GM21825 (cell line): ENCODE measurements around the gene UBE2O.
A peak's percentile ranks its signal among the peaks of the same experiment; 100 is the strongest.

Source experiments
- ATAC-seq: cut with Tn5 transposase; IDR thresholded peaks from one replicate; pipeline ENCODE4 v1.9.1; 2021; ENCODE audit warnings: mild to moderate bottlenecking, moderate library complexity; ENCODE audit not compliant: unreplicated experiment

The UBE2O gene

DNA sequence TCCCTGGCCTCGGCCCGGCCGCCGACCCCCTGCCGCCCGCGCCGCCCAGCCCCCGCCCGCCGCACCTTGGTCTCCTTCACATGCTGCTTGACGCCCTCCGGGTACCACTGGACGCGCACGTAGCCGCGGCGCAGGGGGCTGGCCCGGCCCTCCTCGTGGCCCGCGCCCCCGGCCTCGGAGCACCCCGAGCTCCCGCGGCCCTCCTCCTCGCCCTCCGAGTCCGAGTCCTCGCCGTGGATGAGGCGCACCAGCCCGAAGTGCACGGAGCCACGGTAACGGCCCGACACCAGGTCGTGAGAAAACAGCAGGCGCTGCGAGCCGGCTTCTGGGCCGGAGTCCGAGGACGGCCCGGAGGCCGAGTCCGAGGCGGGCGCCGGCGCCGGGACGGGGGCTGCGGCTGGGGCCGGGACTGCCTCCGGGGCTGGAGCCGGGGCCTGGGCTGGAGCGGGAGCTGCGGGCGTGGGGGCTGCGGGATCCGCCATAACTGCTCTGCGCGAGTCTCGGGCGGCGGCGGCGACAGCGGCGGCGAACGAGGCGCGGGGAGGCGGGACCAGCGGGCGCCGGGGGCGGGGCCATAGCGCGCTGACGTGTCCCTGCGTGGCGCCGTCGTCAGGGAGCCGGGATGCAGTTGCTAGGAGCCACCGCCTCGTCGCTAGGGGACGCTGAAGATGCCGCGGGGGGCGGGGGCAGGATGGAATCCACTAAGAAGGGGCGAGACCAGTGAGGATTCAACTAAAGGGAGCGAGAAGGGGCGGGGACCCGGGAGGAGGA lies at the start of gene UBE2O:
Gene UBE2O (minus strand): TSS at position 493 of the 771 bp plus-strand sequence. CDS start 11 bp downstream, at position 482.
- ATAC-seq, result peak; percentile 84

DNA sequence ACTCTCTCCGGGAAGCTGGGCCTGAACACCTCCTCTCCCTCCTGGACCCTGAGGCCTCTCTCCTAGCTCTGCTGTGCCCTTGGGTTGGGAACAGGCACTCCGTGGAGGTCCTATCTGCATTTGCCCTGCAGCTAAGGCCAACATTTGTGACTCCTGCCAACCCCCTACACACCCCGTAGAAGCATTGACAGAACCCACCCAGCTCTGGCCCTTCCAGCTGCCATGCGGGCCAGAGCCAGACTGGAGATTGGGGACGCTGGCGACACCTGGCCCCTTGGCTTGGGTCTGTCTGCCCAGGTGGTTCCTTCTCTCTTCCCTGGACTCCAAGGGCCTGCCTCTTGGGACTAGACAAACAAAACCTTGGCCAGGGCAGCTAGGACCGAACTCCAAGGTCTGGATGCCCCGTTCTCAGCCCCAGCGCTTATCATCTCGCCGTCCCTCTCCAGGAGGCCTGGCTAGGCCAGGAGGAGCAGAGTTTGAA lies 48.9 kb upstream of the UBE2O start:
- ATAC-seq, result no peak

DNA sequence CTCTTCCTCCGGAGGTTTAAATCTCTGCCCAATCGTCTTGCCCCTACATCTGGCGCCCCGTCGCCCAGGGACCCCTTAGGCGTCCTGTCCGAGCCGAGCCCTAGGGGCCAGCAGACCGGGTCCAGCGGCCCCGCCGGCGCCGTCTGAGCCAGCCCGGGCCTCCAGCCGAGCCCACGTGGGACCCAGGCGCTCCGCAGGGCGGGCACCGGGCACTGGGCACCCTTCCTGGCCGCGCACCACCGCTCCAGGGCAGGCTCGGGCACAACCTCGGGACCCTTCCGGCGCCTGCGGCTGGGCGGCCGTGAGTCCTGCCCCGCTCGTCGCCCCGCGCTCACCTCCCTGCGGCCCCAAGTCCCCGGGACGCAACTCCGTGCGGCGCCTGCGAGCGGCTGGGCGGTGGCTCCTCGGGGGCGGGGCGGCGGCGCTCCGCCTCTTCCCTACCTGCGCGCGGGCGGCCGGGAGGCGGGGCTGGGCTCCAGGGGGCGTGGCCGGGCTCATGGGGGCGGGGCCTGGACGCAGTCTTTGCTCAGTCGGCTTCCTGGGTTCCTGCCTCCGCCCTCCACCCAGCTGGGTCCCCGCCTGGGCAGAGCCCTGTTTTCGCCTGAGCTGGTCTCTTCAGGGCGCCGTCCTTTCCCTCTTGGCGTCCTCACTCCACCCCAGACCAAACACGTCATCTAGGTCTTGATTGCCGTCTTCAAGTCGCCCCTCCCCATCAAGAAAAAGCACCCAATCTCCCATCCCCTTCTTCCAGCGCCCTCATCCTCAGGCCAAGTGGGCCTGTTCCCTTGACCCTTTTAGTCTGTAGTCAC lies 48.3 kb upstream of the UBE2O start, which contains the start of gene RHBDF2:
Gene RHBDF2 (minus strand): TSS at position 406 of the 809 bp plus-strand sequence. CDS start 19,899 bp downstream, outside the sequence.
- ATAC-seq, result peak; percentile 63

DNA sequence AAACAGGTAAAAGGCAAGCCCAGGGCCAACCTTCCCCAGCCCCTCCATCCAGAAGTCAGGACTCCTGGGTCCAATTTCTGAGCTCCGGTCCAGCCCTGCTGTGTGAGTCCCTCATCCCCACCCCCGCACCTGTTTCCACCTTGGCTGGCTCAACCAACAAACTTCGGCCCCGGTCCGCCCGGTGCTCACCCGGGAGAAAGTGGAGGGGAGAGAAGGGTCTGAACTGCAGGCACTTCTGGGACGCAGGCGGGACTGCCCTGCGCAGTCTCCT lies 47.7 kb upstream of the UBE2O start:
- no peak for ATAC-seq

DNA sequence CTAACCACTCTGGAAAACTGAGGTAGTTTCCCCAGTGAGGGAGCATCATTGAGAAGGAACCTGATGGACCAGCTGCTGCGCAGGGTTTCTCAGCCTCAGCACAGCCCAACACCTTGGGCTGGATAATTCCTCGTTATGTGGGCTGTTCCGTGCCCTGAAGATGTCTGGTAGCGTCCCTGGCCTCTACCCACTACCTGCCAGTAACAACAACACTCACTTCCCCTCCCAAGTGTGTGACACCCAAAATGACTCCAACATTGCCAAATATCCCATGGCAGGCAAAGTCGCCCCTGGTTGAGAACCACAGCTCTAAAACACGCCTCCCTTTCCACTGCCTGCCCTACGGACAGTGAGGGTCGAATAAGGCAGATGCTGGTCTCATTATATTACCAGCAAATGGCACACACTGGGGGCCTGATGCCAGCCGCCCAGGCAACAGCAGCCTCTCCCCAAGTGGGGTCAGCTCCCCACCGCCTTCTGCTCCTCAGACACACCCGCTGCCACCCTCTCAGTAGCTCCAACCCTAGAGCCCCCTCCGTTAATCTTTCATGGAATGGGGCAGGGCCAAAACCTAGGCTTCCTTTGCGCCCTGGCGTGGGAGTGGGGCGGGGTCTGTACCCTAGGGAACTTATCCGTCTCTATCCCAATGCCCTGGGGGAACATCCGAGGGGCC lies 47.3 kb upstream of the UBE2O start:
- no peak for ATAC-seq

DNA sequence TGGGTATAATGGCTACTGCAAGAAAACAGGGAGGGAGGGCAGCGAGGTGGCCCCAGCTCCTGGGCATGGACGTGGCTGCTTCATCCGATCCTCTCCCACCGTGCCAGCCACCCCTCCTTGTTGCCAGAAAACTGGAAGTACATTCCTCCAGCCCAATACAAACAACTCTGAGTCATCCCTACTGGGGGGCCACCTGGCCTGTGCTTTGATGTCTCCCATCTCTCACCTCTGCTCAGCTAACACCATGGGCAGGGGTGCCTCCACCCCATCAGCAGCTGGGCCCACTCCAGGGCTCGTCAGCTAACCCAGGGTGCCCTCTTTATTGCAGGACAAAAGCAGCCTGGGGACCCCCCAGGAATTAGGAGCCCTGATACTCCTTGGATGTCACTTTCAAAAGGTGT lies 46.3 kb upstream of the UBE2O start:
- ATAC-seq, result no peak

DNA sequence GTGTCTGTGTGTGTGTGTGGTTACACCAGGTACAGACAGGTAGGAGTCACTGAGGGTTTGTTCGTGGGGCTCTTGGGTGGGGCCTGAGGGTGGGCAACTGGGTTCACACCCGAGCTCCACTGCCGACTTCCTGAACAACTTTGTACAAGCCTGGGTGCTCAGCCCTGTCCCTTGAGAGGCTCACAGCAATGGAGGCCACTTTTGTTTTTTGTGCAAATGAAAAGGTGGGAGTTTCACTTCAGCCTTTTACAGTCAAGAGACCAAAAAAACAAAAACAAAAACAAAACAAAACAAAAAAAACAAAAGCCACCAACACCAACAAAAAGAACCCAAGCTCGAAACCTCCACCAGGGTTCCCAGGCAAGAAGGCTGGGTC lies 45.9 kb upstream of the UBE2O start:
- no peak for ATAC-seq

DNA sequence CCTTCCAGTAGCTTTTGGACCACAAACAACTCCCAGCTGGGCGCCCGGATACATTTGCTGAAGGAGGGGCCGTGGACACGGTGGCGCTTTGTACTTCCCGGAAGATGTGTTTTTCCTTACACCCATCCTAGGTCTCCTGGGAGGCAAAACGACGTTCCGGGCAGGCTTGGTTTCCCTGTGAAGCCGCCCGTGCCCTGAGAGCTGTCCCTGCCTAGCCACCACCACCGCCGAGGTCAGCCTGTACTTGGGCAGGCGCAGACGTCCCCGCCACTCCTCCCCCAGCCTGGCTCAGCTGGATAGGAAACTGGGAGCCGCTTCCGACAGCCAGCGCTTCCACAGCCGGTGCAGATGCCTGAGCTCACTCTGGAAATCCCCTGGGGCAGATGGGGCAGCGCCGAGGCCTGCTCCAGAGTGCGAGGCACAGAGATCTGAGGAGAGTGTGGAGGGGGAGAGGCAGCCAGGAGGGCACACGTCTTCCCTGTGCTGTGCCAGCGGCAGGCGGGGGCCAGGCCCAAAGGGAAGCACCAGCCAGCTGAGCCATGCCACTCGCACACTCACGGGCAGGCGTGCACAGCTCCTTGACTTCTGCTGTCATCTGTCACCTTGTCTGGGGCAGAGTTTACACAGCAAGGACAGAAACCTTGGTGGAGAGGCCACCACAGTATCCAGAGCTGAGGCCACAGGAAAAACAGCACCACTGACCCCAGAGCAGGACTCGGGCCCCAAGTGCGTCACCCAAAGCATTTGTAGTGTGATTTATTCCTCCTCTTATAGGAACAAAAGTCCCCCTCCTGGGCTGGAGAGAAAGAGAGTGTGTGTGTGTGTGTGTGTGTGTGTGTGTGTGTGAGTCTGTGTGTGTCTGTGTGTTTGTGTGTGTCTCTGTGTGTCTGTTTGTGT lies 45.3 kb upstream of the UBE2O start:
- no peak for ATAC-seq

DNA sequence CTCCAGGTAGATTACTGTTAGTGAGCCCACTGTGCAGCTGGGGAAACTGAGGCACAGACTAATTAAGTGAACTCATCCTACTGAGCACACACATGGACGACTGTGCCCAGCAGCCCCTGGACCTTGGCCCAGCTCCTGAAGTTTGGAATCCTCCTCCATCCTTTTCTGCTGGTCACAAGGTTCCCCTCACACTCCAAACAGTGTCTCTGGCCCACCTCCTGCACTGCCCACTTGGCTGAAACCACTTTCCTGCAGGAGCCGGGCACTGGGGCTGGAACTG lies 44.7 kb upstream of the UBE2O start:
- no peak for ATAC-seq

DNA sequence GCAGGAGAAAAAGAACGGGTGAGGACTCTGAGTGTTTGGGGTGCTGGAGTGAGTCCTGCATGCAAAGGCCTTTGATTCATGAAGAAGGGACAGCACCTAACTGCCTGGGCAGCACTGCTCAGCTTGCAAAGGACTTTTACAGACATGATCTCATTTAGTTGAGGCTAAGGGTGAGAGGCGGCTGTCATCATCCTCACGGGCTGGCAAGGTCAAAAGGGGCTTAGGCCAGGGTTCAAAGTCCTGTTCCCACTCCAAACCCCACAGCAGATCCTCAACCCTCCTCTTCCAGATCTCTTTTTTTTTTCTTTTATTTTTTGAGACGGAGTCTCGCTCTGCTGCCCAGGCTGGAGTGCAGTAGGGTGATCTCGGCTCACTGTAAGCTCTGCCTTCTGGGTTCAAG lies 43.5 kb upstream of the UBE2O start:
- no peak for ATAC-seq

DNA sequence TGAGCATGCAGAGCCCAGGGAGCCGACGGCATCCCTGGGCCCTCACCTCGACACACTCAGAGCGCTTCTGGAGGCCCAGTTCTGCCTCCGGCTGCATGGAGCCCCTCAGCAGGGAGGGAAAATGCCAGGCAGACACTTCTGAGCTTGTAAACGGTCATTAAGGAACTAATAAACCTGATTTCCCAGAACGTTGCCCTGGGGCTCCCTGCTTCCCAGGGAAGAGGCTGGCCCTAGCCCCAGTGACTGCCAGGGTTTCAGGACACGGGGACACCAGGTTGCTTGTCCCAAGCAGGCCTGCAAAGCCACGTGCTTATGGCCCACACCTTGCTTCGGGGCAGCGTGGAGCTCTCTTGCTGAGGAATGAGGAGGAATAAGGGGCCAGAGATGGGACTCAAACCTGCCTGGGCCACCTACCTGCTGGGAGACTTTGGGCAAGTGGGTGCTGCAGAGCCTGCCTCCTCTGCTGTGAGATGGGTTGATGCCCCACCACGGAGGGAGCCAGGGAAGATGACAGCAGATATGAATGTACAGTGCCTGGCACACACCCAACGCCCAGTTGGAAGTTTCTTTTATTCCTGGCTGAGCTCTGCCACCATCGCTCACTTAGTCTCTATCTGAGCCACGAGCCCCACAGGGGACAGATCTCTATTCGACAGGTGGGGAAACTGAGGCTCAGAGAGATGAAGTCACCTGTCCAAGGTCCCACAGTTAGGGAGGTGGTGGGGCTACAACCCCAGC lies 42.9 kb upstream of the UBE2O start:
- no peak for ATAC-seq

DNA sequence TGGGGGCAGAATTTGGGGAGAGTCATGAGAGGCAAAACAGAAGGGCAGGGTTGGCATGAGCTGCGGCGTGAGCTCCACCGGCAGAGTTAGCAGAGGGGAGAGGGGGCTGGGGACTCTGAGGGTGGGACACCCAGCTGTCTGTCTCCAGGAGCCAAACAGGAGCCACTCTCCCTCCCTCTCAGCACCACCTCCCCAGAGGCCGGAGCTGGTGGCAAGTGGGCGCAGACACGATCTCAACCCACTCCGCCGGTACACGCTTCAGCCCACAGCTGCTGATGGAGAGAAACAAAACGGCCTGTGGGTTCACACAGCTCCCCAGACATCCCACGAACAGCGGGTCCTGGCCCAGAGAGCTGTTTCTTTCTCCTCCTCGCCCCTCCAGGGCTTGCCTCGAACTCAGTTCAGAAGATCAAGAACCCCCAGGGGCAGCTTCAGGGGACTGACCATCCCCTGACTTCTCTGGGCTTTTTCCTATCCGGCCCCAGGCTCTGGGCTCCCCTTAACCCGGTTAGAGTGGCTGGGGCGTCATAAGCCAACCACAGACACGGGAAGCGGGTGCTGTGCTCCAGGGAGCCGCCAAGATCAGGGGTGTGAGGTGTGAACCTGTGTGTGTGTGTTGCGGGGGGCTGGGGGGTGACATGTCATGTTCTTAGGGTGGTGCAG lies 40.7 kb upstream of the UBE2O start:
- ATAC-seq, result peak; percentile 1

DNA sequence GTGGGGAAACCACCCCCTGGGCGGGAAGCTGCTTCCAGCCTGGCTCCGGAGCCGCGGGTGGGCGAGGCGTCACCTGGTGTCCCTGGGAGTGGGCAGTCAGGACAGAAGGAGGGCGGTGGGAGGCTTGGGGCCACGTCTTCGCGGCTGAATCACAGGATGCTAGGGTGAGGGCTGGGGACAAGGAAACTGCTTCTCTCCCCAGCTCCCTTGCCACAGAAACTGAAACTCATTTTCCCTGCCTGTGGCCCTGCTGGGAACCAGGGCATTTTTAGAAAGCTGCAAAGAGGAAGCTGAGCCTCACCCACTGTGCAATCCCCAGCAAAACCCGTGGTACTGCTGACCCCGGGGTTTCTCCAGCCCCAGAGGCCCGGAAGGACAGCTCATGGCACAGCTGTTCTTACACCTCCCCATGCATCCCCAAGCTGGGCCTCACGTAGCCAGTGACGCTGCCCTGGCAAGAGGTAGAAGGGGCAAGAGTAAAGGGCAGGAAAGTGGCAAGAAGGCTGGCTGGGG lies 40.1 kb upstream of the UBE2O start:
- peak; percentile 39 for ATAC-seq

DNA sequence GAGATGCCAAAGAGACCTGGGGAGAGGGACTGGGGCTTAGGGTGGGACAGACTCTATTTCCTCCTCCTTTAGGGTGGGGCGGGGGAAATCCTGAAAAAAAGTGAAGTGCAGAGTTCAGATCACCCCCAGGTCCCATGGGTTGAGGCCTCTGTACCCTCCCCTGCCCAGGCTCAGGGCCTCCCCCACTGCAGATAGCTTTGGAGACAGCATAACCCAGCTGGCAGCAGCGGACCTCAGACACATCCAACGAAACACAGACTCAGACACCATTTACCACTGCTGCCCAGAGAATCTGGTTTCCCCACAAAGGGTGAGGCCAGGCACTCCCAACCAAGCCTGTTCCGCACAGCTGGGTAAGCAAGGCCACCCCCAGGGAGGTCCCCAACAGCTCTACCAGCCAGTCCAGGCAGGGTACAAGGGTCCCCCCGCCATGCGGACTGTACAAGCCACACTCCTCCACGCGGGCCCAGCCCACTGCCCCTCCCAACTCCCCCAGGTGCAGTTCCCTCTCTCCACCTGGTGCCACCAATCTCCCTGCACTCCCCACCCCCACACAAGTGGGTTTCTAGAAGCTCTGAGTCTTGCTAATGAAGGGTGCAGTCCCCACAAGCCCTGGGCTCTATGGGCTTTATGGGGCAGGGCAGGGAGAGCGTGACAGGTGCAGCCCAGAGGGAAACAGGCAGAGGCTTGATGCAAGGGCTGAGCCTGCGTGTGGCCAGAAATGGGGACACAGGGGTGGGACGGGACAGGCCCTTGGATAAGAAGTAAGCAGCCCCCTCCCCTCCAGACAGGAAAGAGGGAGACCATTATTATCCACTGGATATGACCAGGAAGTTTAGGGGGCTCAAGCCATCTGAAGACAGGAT lies 39.4 kb upstream of the UBE2O start:
- ATAC-seq, result peak; percentile 36

DNA sequence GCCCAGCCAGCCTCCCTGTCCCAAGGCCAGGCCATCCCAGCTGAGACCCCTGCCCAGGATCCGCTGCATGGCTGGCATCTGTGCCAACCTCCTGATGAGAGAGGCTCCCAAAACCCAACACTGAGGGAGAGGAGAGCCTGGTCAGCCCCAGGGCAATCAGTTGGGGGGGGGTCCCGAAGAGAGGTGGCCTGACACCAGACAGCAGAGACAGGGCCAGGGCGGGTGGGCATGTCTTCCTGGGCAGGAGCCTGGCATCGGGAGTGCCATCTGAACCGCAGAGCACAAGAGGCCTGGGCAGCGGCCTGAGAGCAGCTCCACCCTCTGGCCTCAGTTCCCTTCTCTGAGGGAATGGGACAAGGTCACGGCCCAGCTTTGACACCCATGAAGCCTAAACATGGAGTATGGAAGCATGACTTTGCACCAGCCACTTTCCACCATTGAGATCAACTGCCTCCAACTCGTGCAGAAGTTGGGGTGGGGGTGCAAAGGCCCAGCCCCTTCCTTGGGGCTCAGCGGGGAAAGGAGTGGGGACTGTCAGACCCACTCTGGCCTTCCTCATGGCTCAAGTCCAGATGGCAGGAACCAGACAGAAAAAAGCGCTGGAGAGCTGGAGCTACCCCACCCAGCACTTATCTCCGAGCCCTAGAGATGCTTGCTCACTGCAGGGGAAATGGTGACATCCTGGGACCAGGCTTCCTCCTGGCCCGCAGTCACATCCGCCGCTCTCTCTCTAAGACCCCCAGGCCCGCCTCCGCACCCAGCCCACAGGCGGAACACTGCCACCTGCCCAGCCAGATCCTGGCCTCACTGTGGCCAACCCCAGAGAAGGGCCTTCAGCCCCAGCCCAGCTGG lies 38.5 kb upstream of the UBE2O start:
- peak; percentile 1 for ATAC-seq

DNA sequence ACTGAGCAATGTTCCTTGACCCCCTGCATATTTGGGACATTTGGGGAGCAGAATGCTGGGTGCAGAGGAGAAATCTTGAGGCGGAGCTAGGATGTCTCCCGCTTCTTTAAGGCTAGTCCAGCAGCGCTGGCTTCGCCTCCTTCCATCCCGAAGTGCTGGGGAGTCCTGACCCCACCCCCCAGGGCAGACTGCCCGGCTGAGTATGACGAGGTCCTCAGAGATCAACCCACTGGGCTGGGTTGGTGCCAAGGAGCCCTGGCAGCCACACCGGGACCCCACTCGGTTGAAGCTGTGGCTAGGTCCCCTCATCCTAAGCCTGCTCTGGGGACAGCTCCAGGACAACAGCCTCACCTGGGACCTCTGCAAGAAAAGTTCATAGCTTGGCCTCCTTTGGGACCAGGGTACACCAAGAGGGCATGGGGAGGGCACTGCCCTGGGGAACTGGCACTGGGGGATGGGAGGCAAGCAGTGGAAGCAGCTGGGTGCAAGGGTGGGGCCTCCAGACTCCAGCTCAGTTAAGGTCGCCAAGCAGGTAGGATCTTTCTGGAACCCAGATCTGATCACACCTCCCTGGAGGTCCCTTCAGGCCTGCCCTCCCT lies 37.3 kb upstream of the UBE2O start:
- ATAC-seq, result no peak
